IMR-90 (cell line): ENCODE results near the gene TMEM8B. TPM values are rescaled to one million over a fixed set of nuclear protein-coding genes. Genes with fewer than 3 reads are reported as not detected.

Experiments used
- ATAC-seq: fragments of 200-7000 bp; cut with Tn5 transposase; 2 replicates; pipeline ENCODE4 v1.9.1; 2020; ENCODE audit warnings: low read depth, mild to moderate bottlenecking, moderate library complexity
- BruUV-seq: library from RNA; stranded (reverse); fragments of 400-500 nt; replicated peaks from 2 replicates; lab custom pipeline; 2021; lab: Mats Ljungman, UMichigan
- CTCF ChIA-PET: fragments of 300-600 bp; formaldehyde crosslinking; extraction: SDS; loops from one replicate; lab custom pipeline; 2021; ENCODE audit warnings: antibody characterized with exemption; lab: Yijun Ruan, JAX
- POLR2A ChIA-PET: fragments of 300-600 bp; sonication (Branson Sonifier 250); formaldehyde crosslinking; loops from one replicate; lab custom pipeline; 2022; ENCODE audit warnings: antibody characterized with exemption; ENCODE audit not compliant: unreplicated experiment; lab: Charles Lee
- DNase-seq: peaks from one replicate; pipeline ENCODE4 v3.0.0; 2013
- H2AFZ ChIP-seq: replicated peaks from 2 replicates; pipeline ENCODE3; 2013; ENCODE audit warnings: low read length, mild to moderate bottlenecking; ENCODE audit not compliant: poor library complexity
- H2AK5ac ChIP-seq: 2 replicates; pipeline ENCODE4 v1.6.1; 2013; ENCODE audit warnings: low read depth, low read length, inconsistent platforms
- H2AK9ac ChIP-seq: replicated peaks from 2 replicates; pipeline ENCODE3; 2013; ENCODE audit warnings: mild to moderate bottlenecking, low read depth, low read length, moderate library complexity; ENCODE audit not compliant: poor library complexity
- H2BK120ac ChIP-seq: 2 replicates; pipeline ENCODE4 v1.6.1; 2013; ENCODE audit warnings: low read depth, low read length, inconsistent platforms
- H2BK15ac ChIP-seq: 3 replicates; pipeline ENCODE4 v1.6.1; 2013; ENCODE audit warnings: low read depth, low read length, inconsistent platforms
- H2BK20ac ChIP-seq: 2 replicates; pipeline ENCODE4 v1.6.1; 2013; ENCODE audit warnings: low read depth, mild to moderate bottlenecking, inconsistent platforms, low read length, moderate library complexity
- H2BK5ac ChIP-seq: 2 replicates; pipeline ENCODE4 v1.6.1; 2013; ENCODE audit warnings: mild to moderate bottlenecking, low read depth, low read length, inconsistent platforms; ENCODE audit not compliant: poor library complexity, severe bottlenecking
- H3K14ac ChIP-seq: replicated peaks from 2 replicates; pipeline ENCODE4 v1.6.1; 2013; ENCODE audit warnings: low read depth, low read length, inconsistent platforms
- H3K18ac ChIP-seq: 2 replicates; pipeline ENCODE4 v1.6.1; 2013; ENCODE audit warnings: low read depth, low read length, control low read depth
- H3K23ac ChIP-seq: 2 replicates; pipeline ENCODE4 v1.6.1; 2013; ENCODE audit warnings: low read depth, low read length, inconsistent platforms
- H3K27ac ChIP-seq: 2 replicates; pipeline ENCODE4 v1.5.1; 2013; ENCODE audit warnings: mild to moderate bottlenecking, control low read depth, low read length; ENCODE audit not compliant: insufficient read depth
- H3K27me3 ChIP-seq: 2 replicates; pipeline ENCODE4 v1.6.1; 2013; ENCODE audit warnings: low read length; ENCODE audit not compliant: control insufficient read depth, insufficient read depth
- H3K36me3 ChIP-seq: 2 replicates; pipeline ENCODE4 v1.6.1; 2013; ENCODE audit warnings: low read length, mixed read lengths; ENCODE audit not compliant: control insufficient read depth, insufficient read depth
- H3K4ac ChIP-seq: 2 replicates; pipeline ENCODE4 v1.6.1; 2013; ENCODE audit warnings: low read depth, low read length, inconsistent platforms
- H3K4me1 ChIP-seq: 2 replicates; pipeline ENCODE4 v1.6.1; 2013; ENCODE audit warnings: low read length, mixed read lengths; ENCODE audit not compliant: control insufficient read depth, insufficient read depth
- H3K4me2 ChIP-seq: 2 replicates; pipeline ENCODE4 v1.6.1; 2013; ENCODE audit warnings: low read depth, mild to moderate bottlenecking, control low read depth, low read length, moderate library complexity
- H3K4me3 ChIP-seq: 2 replicates; pipeline ENCODE4 v1.5.1; 2013; ENCODE audit warnings: low read depth, mild to moderate bottlenecking, control low read depth, low read length, moderate library complexity; ENCODE audit not compliant: insufficient read depth
- H3K56ac ChIP-seq: 2 replicates; pipeline ENCODE4 v1.6.1; 2013; ENCODE audit warnings: low read length, inconsistent platforms; ENCODE audit not compliant: insufficient read depth; ENCODE audit errors: extremely low read depth
- H3K79me1 ChIP-seq, 2 experiments: 2 replicates each; pipeline ENCODE4 v1.6.1; 2013; ENCODE audit warnings: low read length in 2 of 2, inconsistent platforms in 1 of 2, low read depth in 1 of 2
- H3K9ac ChIP-seq: 2 replicates; pipeline ENCODE4 v1.6.1; 2013; ENCODE audit warnings: low read depth, low read length, control low read depth
- H3K9me1 ChIP-seq: 2 replicates; pipeline ENCODE4 v1.6.1; 2013; ENCODE audit warnings: low read length, inconsistent platforms; ENCODE audit not compliant: insufficient read depth
- H3K9me3 ChIP-seq: 2 replicates; pipeline ENCODE4 v1.6.1; 2013; ENCODE audit warnings: low read length; ENCODE audit not compliant: control insufficient read depth, insufficient read depth
- H4K20me1 ChIP-seq: 2 replicates; pipeline ENCODE4 v1.6.1; 2013; ENCODE audit warnings: low read length, inconsistent platforms; ENCODE audit not compliant: insufficient read depth
- H4K5ac ChIP-seq: 2 replicates; pipeline ENCODE4 v1.6.1; 2013; ENCODE audit warnings: mild to moderate bottlenecking, low read depth, low read length, control low read depth
- H4K8ac ChIP-seq, 2 experiments: 2 replicates each; pipeline ENCODE4 v1.6.1; 2013; ENCODE audit warnings: low read depth in 2 of 2, low read length in 2 of 2, control low read depth in 1 of 2, inconsistent platforms in 1 of 2
- H4K91ac ChIP-seq: 2 replicates; pipeline ENCODE4 v1.6.1; 2013; ENCODE audit warnings: low read depth, low read length, inconsistent platforms; ENCODE audit not compliant: insufficient read depth
- BHLHE40 ChIP-seq: fragments of 150-350 bp; IDR thresholded peaks from 2 replicates; pipeline ENCODE4 v1.6.1; 2016; ENCODE audit warnings: mild to moderate bottlenecking, low read depth, low read length
- CEBPB ChIP-seq: IDR thresholded peaks from 2 replicates; pipeline ENCODE4 v1.6.1; 2012; ENCODE audit warnings: low read depth, low read length, improper control_type of control experiment
- CHD1 ChIP-seq: IDR thresholded peaks from 2 replicates; pipeline ENCODE4 v1.6.1; 2012; ENCODE audit warnings: low read depth, low read length, improper control_type of control experiment
- ELK1 ChIP-seq: fragments of 150-350 bp; IDR thresholded peaks from 2 replicates; pipeline ENCODE4 v1.6.1; 2016; ENCODE audit warnings: low read depth, mild to moderate bottlenecking, low read length, moderate library complexity, borderline replicate concordance
- FOS ChIP-seq: fragments of 150-350 bp; IDR thresholded peaks from 2 replicates; pipeline ENCODE4 v1.6.1; 2016; ENCODE audit warnings: low read depth, low read length
- MAFK ChIP-seq: IDR thresholded peaks from 2 replicates; pipeline ENCODE4 v1.6.1; 2012; ENCODE audit warnings: low read depth, low read length, improper control_type of control experiment
- MXI1 ChIP-seq: IDR thresholded peaks from 2 replicates; pipeline ENCODE4 v1.6.1; 2012; ENCODE audit warnings: low read depth, mild to moderate bottlenecking, low read length, moderate library complexity, borderline replicate concordance
- NFE2L2 ChIP-seq: fragments of 150-350 bp; IDR thresholded peaks from 2 replicates; pipeline ENCODE4 v1.6.1; 2016; ENCODE audit warnings: low read depth, mild to moderate bottlenecking, low read length
- POLR2A ChIP-seq: IDR thresholded peaks from 2 replicates; pipeline ENCODE4 v1.6.1; 2012; ENCODE audit warnings: mild to moderate bottlenecking, low read depth, low read length
- RAD21 ChIP-seq: IDR thresholded peaks from 2 replicates; pipeline ENCODE4 v1.6.1; 2012; ENCODE audit warnings: low read length, improper control_type of control experiment
- RCOR1 ChIP-seq: IDR thresholded peaks from 2 replicates; pipeline ENCODE4 v1.6.1; 2012; ENCODE audit warnings: mild to moderate bottlenecking, low read length, improper control_type of control experiment; ENCODE audit not compliant: insufficient replicate concordance
- RFX5 ChIP-seq: IDR thresholded peaks from 2 replicates; pipeline ENCODE4 v1.8.0; 2012; ENCODE audit warnings: low read depth, mild to moderate bottlenecking, low read length, moderate library complexity
- SMC3 ChIP-seq: fragments of 150-350 bp; IDR thresholded peaks from 2 replicates; pipeline ENCODE4 v1.6.1; 2016; ENCODE audit warnings: low read depth, mild to moderate bottlenecking, antibody characterized with exemption, low read length, moderate library complexity
- WGBS, 2 experiments: methylation state at CpG; one replicate each; pipeline versions ENCODE4 v1.1.5 to v1.1.7; 2013; ENCODE audit warnings: missing lambda C conversion rate in 2 of 2; ENCODE audit not compliant: insufficient read length in 1 of 2; ENCODE audit errors: extremely low coverage in 2 of 2; 5-methylcytosine and 5-hydroxymethylcytosine counted together
- dilution Hi-C: fragments of 300-500 bp; cut with HindIII; formaldehyde crosslinking; loops from one replicate; pipeline ENCODE4 v1.14.3; 2018; ENCODE audit warnings: low sequenced_read_pairs; ENCODE audit not compliant: unreplicated experiment
- in situ Hi-C: fragments of 300-500 bp; cut with MboI; formaldehyde crosslinking; loops from 3 replicates; pipeline ENCODE4 v1.14.3; 2019; ENCODE audit warnings: low sequenced_read_pairs, inconsistent platforms, mixed read lengths
- intact Hi-C: fragments of 100-400 bp; cut with micrococcal nuclease; formaldehyde crosslinking; loops from 2 replicates; pipeline ENCODE4 v1.10.0; 2022
- polyA plus RNA-seq, 3 experiments: library from polyadenylated mRNA; depleted of rRNA; stranded (reverse); fragments of >200 nt; gene quantifications; 2 replicates each; pipeline ENCODE4 v1.2.3, GENCODE V29; 2012; ENCODE audit warnings: low replicate concordance in 1 of 3
- total RNA-seq: library from RNA; depleted of rRNA; stranded (reverse); fragments of >200 nt; gene quantifications from 2 replicates; pipeline ENCODE4 v1.2.3, GENCODE V29; 2012
- TF ChIP-seq, protein P1 (sequence below): fragments of 150-350 bp; IDR thresholded peaks from 2 replicates; pipeline ENCODE4 v1.6.1; 2017; ENCODE audit warnings: mild to moderate bottlenecking, antibody characterized with exemption, low read length, low read depth

The TMEM8B gene
- total and polyA plus RNA-seq, 2 of the 4 experiments (the other 2 are of a cell fraction), result 0.72 to 8.3 TPM

- H3K14ac ChIP-seq, result no peak overlapping the region
- H3K36me3 ChIP-seq, result no peaks in the 10 kb centered on the region
- H3K4me1 ChIP-seq, result 0 out of 2 replicates have a peak, but pooled peaks cover 2% of the 10 kb centered on the region
- H3K9me1 ChIP-seq, result peaks cover 7% of the 10 kb centered on the region; the same call in 1 of the 2 replicates
- intact Hi-C loops (no loop called here), in situ Hi-C loops (no loop called here), dilution Hi-C loops (no loop called here)
- H4K8ac ChIP-seq, result no peak overlapping the region
- H4K5ac ChIP-seq, result no peak overlapping the region
- TF ChIP-seq MAFK, result no peak
- no peak for TF ChIP-seq CHD1
- TF ChIP-seq NFE2L2, result no peak
- TF ChIP-seq RAD21, result no peak
- no peak for TF ChIP-seq POLR2A
- TF ChIP-seq MXI1, result no peak
- TF ChIP-seq CEBPB, result no peak
- TF ChIP-seq, protein P1, sequence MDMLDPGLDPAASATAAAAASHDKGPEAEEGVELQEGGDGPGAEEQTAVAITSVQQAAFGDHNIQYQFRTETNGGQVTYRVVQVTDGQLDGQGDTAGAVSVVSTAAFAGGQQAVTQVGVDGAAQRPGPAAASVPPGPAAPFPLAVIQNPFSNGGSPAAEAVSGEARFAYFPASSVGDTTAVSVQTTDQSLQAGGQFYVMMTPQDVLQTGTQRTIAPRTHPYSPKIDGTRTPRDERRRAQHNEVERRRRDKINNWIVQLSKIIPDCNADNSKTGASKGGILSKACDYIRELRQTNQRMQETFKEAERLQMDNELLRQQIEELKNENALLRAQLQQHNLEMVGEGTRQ, result no peak
- no peak for TF ChIP-seq SMC3
- no peak for TF ChIP-seq FOS
- TF ChIP-seq RCOR1, result no peak
- no peak for TF ChIP-seq RFX5
- no peak for TF ChIP-seq BHLHE40
- no peak for TF ChIP-seq ELK1
- H2BK120ac ChIP-seq, result no peak overlapping the region
- 49 to 100% methylated on average over 1 to 3 of the region's 14 CpGs for WGBS, 2 experiments
- H2AFZ ChIP-seq, result no peak overlapping the region
- H2AK5ac ChIP-seq, result no peak overlapping the region
- H4K20me1 ChIP-seq, result no peaks in the 10 kb centered on the region
- H2AK9ac ChIP-seq, result no peak overlapping the region
- no peak overlapping the region for H3K4ac ChIP-seq
- no peak overlapping the region for H3K9ac ChIP-seq
- H3K23ac ChIP-seq, result no peak overlapping the region
- H3K27ac ChIP-seq, result no peak overlapping the region
- H3K79me1 ChIP-seq, result peaks cover 2 to 16% of the 10 kb centered on the region in 2 experiments; a peak in 3 of 4 replicates
- DNase-seq (no peak), ATAC-seq (no peak)
- no peaks in the 10 kb centered on the region for H3K9me3 ChIP-seq
- BruUV-seq, result no TSS peak
- H3K27me3 ChIP-seq, result no peaks in the 10 kb centered on the region
- H3K18ac ChIP-seq, result no peak overlapping the region
- POLR2A ChIA-PET, result no interaction called here
- no peak overlapping the region for H2BK15ac ChIP-seq
- CTCF ChIA-PET, result interaction anchor here (1.2 kb wide), 1 partner anchor 8 kb away, joined by 4 read pairs; no protein-coding TSS in a partner anchor
- H4K91ac ChIP-seq, result no peak overlapping the region
- H3K4me2 ChIP-seq, result no peak overlapping the region
- no peak overlapping the region for H3K56ac ChIP-seq
- no peak overlapping the region for H3K4me3 ChIP-seq
- no peak overlapping the region for H2BK5ac ChIP-seq
- no peak overlapping the region for H2BK20ac ChIP-seq
Measured at GRCh38 chr9:35834260-35835215, 5.5 kb downstream of the TMEM8B start.
